ENCODE results near the gene EFCAB9.

GRCh38 chr5:172211676-172212075 lies 17.7 kb downstream of the EFCAB9 start:
- TF ChIP-seq CTCF (IDR thresholded peaks at IDR 0.05) (no peak), POLR2A (IDR thresholded peaks at IDR 0.05) (no peak)
